OCI-LY7 (cell line): ENCODE data around the gene MEOX2.

ENCODE experiments used
- EZH2phosphoT487 ChIP-seq: fragments of 200-600 bp; sonication (generic); IDR thresholded peaks from 2 replicates; pipeline ENCODE4 v1.6.1; 2018; ENCODE audit warnings: low read depth, borderline replicate concordance, mild to moderate bottlenecking, mixed run types, antibody characterized with exemption, low read length, moderate library complexity, mixed read lengths
- TF ChIP-seq, protein P1 (sequence below): fragments of 200-600 bp; sonication (generic); conservative IDR thresholded peaks from 2 replicates; pipeline ENCODE4 v1.5.1; 2014; ENCODE audit warnings: mild to moderate bottlenecking, antibody characterized with exemption, low read length, moderate library complexity, mixed read lengths

DNA sequence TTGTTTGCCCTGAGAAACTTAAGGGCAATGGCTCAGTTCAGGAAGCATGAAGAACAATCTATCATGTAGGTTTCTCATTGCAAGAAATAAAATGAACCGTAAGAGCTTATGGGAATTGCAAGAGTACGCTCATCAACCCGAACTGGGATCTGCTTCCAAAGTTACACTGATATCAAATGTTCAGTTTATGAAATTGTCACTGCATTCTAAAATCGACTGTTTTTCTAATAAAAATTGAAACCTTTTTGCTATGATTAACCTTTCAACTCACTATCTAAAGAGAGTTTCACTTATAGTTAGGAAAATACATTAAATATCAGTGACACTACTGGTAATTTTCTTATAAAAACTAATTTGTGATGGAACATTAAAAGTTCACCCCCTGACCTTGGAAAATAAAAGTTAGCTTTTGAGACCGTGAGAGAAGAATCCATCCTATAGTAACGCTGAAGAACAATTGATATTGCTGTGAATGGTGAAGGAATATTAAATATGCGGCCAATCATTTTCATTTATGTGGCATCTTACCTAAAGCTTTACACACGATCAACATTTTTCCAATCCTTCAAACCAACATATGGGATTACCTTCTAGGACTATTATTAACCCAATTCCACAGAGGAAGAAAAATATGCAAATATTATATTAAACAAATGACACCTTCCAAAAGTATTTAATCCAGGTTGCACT is 2.2 kb downstream of the MEOX2 start:
- TF ChIP-seq, protein P1, sequence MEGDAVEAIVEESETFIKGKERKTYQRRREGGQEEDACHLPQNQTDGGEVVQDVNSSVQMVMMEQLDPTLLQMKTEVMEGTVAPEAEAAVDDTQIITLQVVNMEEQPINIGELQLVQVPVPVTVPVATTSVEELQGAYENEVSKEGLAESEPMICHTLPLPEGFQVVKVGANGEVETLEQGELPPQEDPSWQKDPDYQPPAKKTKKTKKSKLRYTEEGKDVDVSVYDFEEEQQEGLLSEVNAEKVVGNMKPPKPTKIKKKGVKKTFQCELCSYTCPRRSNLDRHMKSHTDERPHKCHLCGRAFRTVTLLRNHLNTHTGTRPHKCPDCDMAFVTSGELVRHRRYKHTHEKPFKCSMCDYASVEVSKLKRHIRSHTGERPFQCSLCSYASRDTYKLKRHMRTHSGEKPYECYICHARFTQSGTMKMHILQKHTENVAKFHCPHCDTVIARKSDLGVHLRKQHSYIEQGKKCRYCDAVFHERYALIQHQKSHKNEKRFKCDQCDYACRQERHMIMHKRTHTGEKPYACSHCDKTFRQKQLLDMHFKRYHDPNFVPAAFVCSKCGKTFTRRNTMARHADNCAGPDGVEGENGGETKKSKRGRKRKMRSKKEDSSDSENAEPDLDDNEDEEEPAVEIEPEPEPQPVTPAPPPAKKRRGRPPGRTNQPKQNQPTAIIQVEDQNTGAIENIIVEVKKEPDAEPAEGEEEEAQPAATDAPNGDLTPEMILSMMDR, result no peak
- TF ChIP-seq EZH2phosphoT487, result no peak
